GM18507 (cell line): Measurements from ENCODE around the gene KIDINS220.
"Not testable (repeated sequence)": the region's sequence is repeated elsewhere in the genome, so short reads cannot be mapped to it uniquely, and the experiment has no call there.

Experiments used
- DNase-seq: peaks from one replicate; pipeline ENCODE4 v3.0.0; 2011; ENCODE audit warnings: low read depth; ENCODE audit not compliant: insufficient read length; ENCODE audit errors: extremely low spot score
- FAIRE-seq: peaks from 2 replicates; lab custom pipeline; 2011; peaks lifted over from hg19 to GRCh38; lab: Jason Lieb, UNC

The KIDINS220 gene

DNA sequence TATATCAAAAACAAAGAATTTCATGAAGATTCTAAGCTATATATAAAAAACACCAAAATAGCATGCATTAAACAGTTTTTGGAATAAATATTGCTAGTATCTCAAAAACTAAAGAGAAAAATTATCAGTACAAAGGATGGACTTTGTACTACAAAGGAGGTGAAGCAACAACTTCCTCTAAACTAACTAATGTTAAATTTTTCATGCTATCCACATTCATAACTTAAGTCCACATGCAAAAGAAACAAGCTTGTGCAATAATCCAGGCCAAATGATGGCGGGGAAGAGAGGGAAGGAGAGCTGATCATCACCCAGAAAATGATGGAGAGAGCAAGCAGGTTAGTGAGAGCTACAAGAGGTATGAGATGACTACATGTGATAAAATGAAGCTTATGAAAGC lies 70.1 kb downstream of the KIDINS220 start:
- DNase-seq (no peak), FAIRE-seq (no peak)

- FAIRE-seq (no peak), DNase-seq (no peak)
These were observed 75.8 kb downstream of the KIDINS220 start for GRCh38 chr2:8761529-8762164.

GRCh38 chr2:8756716-8757115 lies 80.7 kb downstream of the KIDINS220 start:
- no peak for DNase-seq
- FAIRE-seq: no peak

DNA sequence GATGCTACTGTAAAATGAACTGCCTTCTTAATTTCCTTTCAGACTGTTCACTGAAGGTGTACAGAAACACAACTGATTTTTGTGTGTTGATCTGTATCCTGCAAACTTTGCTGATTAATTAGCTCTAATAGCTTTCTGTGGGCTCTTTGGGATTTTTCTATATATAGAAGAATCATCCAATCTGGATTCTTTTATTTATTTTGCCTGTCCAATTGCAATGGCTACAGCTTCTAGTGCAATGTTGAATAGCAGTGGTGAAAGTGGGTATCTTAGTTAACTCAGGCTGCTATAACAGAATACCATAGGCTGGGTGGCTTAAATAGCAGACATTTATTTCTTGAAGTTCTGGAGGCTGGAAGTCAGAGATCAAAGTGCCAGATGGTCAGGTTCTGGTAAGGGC lies 81.2 kb downstream of the KIDINS220 start:
- DNase-seq: no peak
- FAIRE-seq: no peak

DNA sequence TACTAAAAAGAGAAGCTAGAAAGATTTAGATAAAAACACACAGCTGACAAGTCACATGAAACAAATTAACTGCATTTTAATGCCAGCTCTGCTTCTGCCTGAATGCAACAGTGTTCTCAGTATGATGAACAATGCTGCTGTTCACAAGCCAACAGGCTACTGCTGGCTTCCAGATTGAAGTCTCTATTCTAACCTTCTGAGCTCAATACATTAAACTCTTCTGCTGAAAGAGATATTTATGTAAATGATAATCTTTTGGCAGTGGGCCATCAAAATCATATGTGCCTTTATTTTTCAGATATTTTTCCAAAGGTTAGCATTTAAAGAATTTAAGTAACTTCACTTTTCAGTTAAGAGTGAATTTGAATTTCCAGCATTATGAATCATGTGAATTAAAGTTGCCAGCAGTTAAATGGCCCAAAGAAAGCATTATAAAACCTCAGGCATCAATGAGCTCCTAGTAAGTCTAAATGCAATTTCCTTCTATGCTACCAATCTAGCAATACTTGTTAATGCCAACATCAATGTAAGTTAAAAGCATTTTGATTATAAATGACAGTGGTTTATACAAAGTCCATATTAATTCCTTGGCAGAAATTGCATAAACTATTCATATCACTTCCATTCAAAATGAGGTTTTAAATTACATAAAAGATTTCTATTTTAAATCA lies 83.2 kb downstream of the KIDINS220 start:
- no peak for FAIRE-seq
- DNase-seq: no peak

DNA sequence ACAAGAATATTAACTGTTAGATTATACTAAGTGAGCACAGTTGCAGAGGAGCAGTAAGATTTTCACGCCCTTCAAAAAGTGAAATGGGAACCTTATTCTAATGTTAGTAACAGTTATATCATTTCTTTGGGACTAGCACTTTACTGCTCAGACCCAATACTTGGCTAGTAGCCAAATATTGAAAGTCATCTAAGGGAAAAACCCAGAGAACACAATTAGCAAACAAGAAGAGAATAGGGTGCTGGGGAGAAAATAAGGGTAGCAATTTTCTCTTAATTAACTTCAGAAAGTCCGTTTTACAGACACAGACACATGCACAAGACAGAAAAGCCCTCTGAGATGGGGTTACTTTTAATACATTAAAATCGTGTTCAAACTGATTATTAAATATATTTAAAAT lies 83.8 kb downstream of the KIDINS220 start:
- DNase-seq: no peak
- FAIRE-seq: no peak

DNA sequence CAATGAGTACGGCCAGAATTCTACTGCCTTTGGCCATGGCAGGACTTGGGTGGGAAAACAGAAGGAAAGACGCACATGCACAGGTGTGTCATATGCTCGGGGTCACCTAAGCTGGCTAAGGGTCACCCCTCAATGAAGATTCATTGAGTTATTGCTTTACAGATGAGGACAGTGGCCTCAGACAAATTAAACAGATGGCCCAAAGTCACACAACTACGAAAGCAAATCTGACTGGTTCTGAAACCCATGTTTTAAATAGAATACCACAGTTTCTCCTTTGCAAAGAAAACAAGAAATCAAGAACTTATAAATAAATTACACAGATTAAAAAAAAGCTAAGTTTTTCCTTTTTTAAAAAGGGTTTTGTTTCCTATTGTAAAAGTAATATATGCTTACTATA lies 85.0 kb downstream of the KIDINS220 start:
- DNase-seq (no peak), FAIRE-seq (no peak)

- FAIRE-seq (no peak), DNase-seq (no peak)
These were observed 87.2 kb downstream of the KIDINS220 start for GRCh38 chr2:8750221-8750620.

- no peak for FAIRE-seq
- DNase-seq: no peak
These were observed 94.2 kb downstream of the KIDINS220 start for GRCh38 chr2:8743261-8743660.

DNA sequence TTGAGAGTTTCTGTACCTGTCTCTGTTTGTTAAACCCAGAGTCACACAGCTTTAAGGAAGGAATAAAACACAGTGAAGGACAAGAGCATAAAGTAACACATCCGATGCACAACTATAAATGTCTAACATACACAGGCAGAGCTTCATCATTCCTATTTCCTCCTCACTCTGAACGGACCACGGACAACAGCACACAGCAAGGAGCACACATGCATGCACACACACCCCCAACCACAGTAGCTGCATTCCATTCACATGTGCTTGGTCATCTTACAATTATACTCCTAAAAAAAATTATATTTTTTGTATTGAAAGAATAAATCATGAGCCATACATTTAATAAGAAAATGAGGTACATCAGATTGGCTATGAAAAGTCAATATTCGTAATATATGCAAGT lies 97.3 kb downstream of the KIDINS220 start:
- DNase-seq (no peak), FAIRE-seq (no peak)

DNA sequence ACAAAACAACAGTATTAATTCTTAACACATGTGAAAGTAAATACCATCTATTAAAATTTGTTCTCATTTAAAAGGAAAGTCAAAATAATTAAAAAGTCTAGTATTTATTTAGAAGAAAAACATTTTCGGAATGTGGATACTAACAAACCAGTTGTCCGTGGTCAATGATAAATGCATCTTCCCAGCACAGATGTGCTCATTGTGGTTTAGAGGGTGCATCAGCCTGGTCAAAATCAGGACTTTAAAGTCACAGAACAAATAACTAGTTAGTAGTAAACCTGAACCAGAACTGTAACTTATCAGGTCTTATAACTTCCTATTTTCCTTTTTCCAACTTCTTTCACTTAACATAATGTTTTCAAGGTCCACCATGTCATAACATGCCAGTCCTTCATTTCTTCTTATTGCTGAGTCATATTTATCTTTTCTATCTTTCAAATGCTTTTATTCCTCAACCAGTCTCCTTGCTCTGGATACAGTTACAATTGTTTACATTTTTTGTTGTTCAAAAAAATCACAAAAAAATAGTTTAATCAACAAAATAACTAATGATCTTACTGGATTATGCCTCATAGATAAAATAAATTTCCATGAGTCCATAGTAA lies 99.7 kb downstream of the KIDINS220 start:
- no peak for FAIRE-seq
- no peak for DNase-seq

DNA sequence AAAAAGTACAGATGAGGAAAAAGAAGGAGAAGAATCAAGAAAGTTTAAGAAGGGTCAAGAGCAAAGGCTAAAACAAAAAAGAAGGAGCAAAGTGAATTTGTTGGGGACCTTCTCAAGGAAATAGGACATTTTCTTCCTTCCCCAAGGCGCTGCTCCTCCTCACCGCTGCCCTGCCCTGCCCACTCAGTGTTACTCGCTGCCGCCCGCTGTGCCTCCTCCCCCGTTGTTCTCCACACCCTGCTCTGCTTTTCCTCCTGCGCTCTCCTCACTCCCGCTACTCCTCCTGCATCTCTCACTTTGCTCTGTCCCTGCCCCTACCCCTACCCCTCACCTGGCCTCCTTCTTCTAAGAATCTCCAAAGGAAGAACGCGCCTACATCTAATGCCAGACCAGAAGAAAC lies 104.8 kb downstream of the KIDINS220 start:
- DNase-seq (no peak), FAIRE-seq (no peak)

DNA sequence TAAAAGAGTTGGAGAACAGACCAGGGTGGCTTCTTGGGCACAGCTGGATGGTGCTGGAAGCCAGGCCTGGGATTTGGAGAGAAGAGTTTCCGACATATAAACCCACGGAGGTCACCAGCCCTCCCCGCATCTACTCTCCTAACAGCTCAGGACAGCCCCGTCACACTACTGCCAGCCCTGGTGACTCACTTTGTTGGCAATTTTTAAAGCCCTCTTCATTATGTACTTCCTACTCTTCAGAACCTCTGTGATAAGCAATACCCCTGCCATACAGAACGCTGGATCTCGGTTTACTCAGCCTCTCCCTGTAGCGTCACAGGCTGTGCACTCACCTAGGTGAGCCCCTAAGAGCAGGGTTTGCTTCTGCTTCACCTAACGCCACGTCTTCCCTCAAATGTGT lies 107.5 kb downstream of the KIDINS220 start:
- no peak for FAIRE-seq
- no peak for DNase-seq

DNA sequence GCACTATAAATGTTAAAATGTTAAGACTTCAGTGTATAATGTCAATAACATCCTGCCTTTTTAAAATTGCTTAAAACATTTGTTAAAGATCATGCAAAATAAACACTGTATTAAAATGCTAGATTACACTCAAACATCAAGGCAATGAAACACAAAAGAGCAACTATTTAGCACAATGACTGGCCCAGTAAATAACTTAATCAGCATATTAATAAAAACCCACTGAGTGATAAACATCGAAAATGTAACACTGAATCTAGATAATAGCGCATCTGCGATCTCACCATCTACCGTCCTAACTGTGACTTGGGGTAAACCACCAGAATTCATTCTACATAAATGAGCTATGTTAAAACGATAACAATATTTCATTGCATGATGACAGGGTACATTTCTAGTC lies 108.3 kb downstream of the KIDINS220 start:
- peak; percentile 35 for FAIRE-seq
- not testable (repeated sequence) for DNase-seq

DNA sequence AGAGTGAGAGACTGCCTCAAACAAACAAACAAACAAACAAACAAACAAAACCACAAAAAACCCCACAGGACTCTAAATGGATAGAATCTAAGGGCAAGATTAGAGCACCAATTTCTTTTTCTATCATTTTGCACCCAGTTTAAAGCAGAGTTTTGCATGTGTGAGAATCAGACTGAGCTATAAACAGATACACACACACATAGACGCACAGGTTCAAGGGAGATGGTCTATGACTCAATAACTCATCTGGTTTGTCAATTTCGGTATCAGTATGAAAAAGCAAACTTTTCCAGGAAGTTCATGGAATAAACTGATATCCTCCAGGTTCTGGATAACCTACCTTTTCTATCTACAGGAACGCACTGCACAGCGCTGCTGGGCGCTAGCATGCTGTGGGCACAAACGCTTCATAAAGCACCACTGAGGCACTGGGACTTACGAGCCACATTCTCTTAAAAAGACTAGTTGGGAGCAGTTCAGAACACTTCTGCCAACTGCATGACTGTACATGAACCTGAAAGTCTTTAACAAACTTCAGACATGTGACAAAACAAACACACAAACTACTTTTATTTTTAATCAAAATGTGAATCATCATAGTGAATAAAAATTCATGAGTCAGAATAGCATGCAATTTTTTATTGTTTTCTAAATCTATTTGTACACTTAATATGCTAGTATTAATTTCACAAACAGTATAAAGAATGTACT lies 109.0 kb downstream of the KIDINS220 start:
- DNase-seq: no peak
- FAIRE-seq: no peak

DNA sequence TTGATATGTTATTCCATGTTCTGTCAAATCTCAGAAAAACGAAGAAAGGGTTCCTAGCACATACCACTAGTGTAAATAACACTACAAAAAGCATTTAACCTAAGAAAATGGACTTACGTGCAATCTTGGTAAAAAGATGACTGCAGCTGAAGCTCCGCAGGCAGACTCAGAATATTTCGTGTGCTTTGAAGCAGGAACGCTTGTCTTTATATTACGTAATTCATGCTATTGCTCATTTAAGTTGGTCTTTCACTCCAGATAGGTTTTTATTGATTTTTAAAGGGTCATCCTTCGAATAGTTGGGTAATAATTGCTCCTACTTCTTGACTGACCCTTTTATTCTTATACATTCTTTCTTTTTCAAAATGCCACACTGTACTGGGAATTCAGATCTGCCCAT lies 111.6 kb downstream of the KIDINS220 start:
- no peak for FAIRE-seq
- no peak for DNase-seq

DNA sequence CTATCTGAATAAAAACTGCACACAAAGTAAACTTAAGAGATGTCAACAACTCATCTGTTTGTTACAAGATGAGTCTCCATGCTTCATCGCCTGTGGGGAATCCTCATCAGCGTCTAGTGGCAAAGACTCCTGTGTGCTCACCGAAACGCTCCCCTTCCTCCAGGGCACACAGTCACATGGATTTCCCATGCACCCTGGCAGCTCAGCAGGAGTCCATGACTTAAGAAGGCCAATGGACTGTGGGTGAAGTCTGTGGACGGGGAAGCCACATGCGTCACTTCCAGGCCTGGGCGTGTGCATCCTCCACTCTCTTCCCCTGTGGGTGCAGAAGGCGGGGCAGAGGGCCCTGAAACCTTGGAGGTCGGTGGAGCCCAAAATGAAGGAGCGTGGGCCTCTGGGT lies 114.4 kb downstream of the KIDINS220 start:
- FAIRE-seq (no peak), DNase-seq (no peak)

DNA sequence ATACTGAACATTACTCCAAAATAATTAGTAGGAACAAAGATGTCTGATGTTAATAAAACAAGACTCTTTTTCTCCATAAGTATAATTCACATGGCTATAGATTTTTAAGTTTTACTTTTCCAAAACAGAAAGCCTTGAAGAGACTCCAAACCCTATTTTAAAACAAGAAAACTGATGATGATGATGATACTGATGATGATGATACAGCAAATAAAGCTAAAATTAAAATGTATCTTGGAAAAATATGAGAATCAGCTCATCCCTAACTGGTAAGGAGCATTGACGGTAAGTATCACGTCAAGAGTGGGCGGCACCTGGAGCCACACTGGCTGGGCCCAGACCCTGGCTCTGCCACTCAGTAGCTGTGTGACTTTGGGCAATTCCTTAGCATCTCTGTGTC lies 116.0 kb downstream of the KIDINS220 start:
- DNase-seq: no peak
- FAIRE-seq: no peak

DNA sequence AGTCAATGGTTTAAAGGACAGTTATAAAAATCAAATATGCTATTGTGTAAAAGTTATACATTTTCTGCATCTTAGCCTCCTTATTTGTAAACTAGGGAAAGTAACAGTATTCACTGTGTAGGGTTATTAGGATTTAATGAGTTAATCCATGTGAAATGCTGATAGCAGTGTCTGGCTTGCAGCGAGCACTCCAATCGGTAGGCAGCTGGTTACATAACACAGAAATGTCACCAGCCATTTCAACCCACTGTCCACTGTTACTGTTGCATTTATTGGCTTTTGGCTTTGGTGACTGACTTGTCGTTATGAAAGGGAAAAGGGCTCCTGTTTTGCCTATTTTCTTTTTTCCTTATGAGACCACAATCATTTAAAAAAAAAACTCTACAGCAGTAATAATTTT lies 116.7 kb downstream of the KIDINS220 start:
- DNase-seq: no peak
- FAIRE-seq: no peak

DNA sequence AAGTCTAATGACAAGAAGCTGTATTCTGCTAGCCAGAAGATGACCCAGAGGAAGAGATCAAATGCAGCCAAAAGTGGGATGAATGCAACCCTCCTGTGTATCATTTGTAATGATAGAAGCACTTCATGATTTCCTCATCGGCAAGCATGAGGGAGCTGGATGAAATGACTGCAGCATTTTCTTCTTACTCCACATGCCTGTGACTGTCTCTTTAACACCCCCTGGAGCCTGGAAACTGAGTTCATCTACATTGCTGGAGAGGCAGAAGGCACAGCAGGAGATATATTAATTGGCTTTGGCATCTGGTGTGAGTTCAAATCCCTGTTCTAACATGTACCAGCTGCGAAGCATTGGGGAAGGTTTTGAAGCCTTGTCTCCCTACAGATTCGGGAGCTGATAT lies 117.9 kb downstream of the KIDINS220 start:
- no peak for DNase-seq
- no peak for FAIRE-seq

- DNase-seq (no peak), FAIRE-seq (no peak)
These were observed 122.4 kb downstream of the KIDINS220 start for GRCh38 chr2:8714971-8715370.
